H9 (cell line): Measurements from ENCODE around the gene GLI2. TPM values are rescaled to one million over a fixed set of nuclear protein-coding genes. Genes with fewer than 3 reads are reported as not detected.

Source experiments
- DNase-seq: peaks from one replicate; pipeline ENCODE4 v3.0.0-alpha.2; 2017
- H2AFZ ChIP-seq: one replicate; pipeline ENCODE4 v1.6.1; 2013; ENCODE audit warnings: mild to moderate bottlenecking, low read length, control low read depth, moderate library complexity
- H2AK5ac ChIP-seq: 2 replicates; pipeline ENCODE4 v1.6.1; 2013; ENCODE audit warnings: low read length, control low read depth, mixed read lengths; ENCODE audit not compliant: insufficient read length
- H2BK120ac ChIP-seq: one replicate; pipeline ENCODE4 v1.6.1; 2013; ENCODE audit warnings: low read depth, mild to moderate bottlenecking, low read length, control low read depth, inconsistent platforms; ENCODE audit not compliant: poor library complexity, severe bottlenecking
- H2BK12ac ChIP-seq: 2 replicates; pipeline ENCODE4 v1.6.1; 2013; ENCODE audit warnings: low read length, control low read depth, mixed read lengths, low read depth; ENCODE audit not compliant: insufficient read length
- H2BK15ac ChIP-seq: 2 replicates; pipeline ENCODE4 v1.6.1; 2013; ENCODE audit warnings: low read depth, low read length, control low read depth
- H2BK20ac ChIP-seq: one replicate; pipeline ENCODE4 v1.6.1; 2013; ENCODE audit warnings: low read depth, mild to moderate bottlenecking, low read length, control low read depth, inconsistent platforms; ENCODE audit not compliant: poor library complexity, severe bottlenecking
- H2BK5ac ChIP-seq: 2 replicates; pipeline ENCODE4 v1.6.1; 2013; ENCODE audit warnings: low read length, control low read depth, mixed read lengths; ENCODE audit not compliant: insufficient read length
- H3K14ac ChIP-seq: 2 replicates; pipeline ENCODE4 v1.6.1; 2013; ENCODE audit warnings: low read length, control low read depth; ENCODE audit not compliant: insufficient read depth
- H3K18ac ChIP-seq: 2 replicates; pipeline ENCODE4 v1.6.1; 2013; ENCODE audit warnings: low read depth, mild to moderate bottlenecking, mixed read lengths, low read length, control low read depth; ENCODE audit not compliant: insufficient read length
- H3K23ac ChIP-seq: 2 replicates; pipeline ENCODE4 v1.6.1; 2013; ENCODE audit warnings: low read length, control low read depth, mixed read lengths, low read depth; ENCODE audit not compliant: insufficient read length
- H3K23me2 ChIP-seq: 2 replicates; pipeline ENCODE4 v1.6.1; 2013; ENCODE audit warnings: low read depth, mild to moderate bottlenecking, mixed read lengths, low read length, control low read depth; ENCODE audit not compliant: insufficient read length, poor library complexity, severe bottlenecking
- H3K27ac ChIP-seq: 2 replicates; pipeline ENCODE4 v1.5.1; 2013; ENCODE audit warnings: low read length, control low read depth, mixed read lengths, low read depth; ENCODE audit not compliant: insufficient read length
- H3K27me3 ChIP-seq: 2 replicates; pipeline ENCODE4 v1.6.1; 2013; ENCODE audit warnings: low read length, control low read depth, inconsistent platforms; ENCODE audit not compliant: insufficient read depth
- H3K4ac ChIP-seq: 2 replicates; pipeline ENCODE4 v1.6.1; 2013; ENCODE audit warnings: low read depth, mild to moderate bottlenecking, control low read depth, inconsistent platforms, low read length, moderate library complexity
- H3K4me1 ChIP-seq: 2 replicates; pipeline ENCODE4 v1.6.1; 2013; ENCODE audit warnings: low read length, control low read depth, inconsistent platforms; ENCODE audit not compliant: insufficient read depth
- H3K4me2 ChIP-seq: 2 replicates; pipeline ENCODE4 v1.6.1; 2013; ENCODE audit warnings: low read length, control low read depth, mixed read lengths; ENCODE audit not compliant: insufficient read length, insufficient read depth
- H3K56ac ChIP-seq: 2 replicates; pipeline ENCODE4 v1.6.1; 2013; ENCODE audit warnings: low read depth, mild to moderate bottlenecking, mixed read lengths, low read length, control low read depth; ENCODE audit not compliant: insufficient read length
- H3K79me1 ChIP-seq: 2 replicates; pipeline ENCODE4 v1.6.1; 2013; ENCODE audit warnings: low read depth, mild to moderate bottlenecking, moderate library complexity, low read length, control low read depth, inconsistent platforms; ENCODE audit not compliant: insufficient read depth, poor library complexity, severe bottlenecking
- H3K79me2 ChIP-seq: 2 replicates; pipeline ENCODE4 v1.6.1; 2013; ENCODE audit warnings: low read length, control low read depth, inconsistent platforms; ENCODE audit not compliant: insufficient read depth
- H3K9ac ChIP-seq: 2 replicates; pipeline ENCODE4 v1.6.1; 2013; ENCODE audit warnings: low read length, control low read depth, mixed read lengths; ENCODE audit not compliant: insufficient read length; ENCODE audit errors: extremely low read depth
- H3K9me3 ChIP-seq: one replicate; pipeline ENCODE4 v1.6.1; 2013; ENCODE audit warnings: low read depth, low read length, inconsistent platforms; ENCODE audit not compliant: control insufficient read depth
- H3T11ph ChIP-seq: one replicate; pipeline ENCODE4 v1.6.1; 2013; ENCODE audit warnings: mild to moderate bottlenecking, low read length, control low read depth, inconsistent platforms
- H4K20me1 ChIP-seq: one replicate; pipeline ENCODE4 v1.6.1; 2013; ENCODE audit not compliant: control insufficient read depth, insufficient read length, insufficient read depth
- H4K5ac ChIP-seq: 2 replicates; pipeline ENCODE4 v1.6.1; 2013; ENCODE audit warnings: low read depth, mild to moderate bottlenecking, mixed read lengths, low read length, control low read depth; ENCODE audit not compliant: insufficient read length
- H4K8ac ChIP-seq: replicated peaks from 2 replicates; pipeline ENCODE4 v1.6.1; 2013; ENCODE audit warnings: low read length, control low read depth, mixed read lengths, low read depth; ENCODE audit not compliant: insufficient read length
- H4K91ac ChIP-seq: 2 replicates; pipeline ENCODE4 v1.6.1; 2013; ENCODE audit warnings: low read depth, mild to moderate bottlenecking, moderate library complexity, mixed read lengths, low read length, control low read depth; ENCODE audit not compliant: insufficient read length
- H3K27ac Mint-ChIP-seq, 3 experiments: 2 replicates in 2 of 3; 3 replicates in 1 of 3; pipeline ENCODE4 v1.8.0; 2020 to 2021; ENCODE audit warnings: mixed read lengths in 3 of 3, mild to moderate bottlenecking in 1 of 3, moderate library complexity in 1 of 3
- H3K27me3 Mint-ChIP-seq: 2 replicates; pipeline ENCODE4 v1.8.0; 2021; ENCODE audit warnings: low read depth, mild to moderate bottlenecking, moderate library complexity, mixed read lengths
- H3K36me3 Mint-ChIP-seq, 3 experiments: 2 replicates in 2 of 3; 3 replicates in 1 of 3; pipeline ENCODE4 v1.8.0; 2020 to 2021; ENCODE audit warnings: low read depth in 3 of 3, mixed read lengths in 3 of 3; ENCODE audit not compliant: insufficient read depth in 1 of 3
- H3K4me1 Mint-ChIP-seq, 2 experiments: 2 replicates each; pipeline ENCODE4 v1.8.0; 2020; ENCODE audit warnings: mixed read lengths in 2 of 2
- H3K4me3 Mint-ChIP-seq, 2 experiments: 2 replicates in 1 of 2; 3 replicates in 1 of 2; pipeline ENCODE4 v1.8.0; 2020 to 2021; ENCODE audit warnings: mild to moderate bottlenecking in 2 of 2, mixed read lengths in 2 of 2, moderate library complexity in 1 of 2
- H3K9me3 Mint-ChIP-seq, 2 experiments: 2 replicates in 1 of 2; 3 replicates in 1 of 2; pipeline ENCODE4 v1.8.0; 2020; ENCODE audit warnings: mild to moderate bottlenecking in 2 of 2, mixed read lengths in 2 of 2, moderate library complexity in 1 of 2
- total RNA-seq: library from RNA; stranded (reverse); gene quantifications from 2 replicates; pipeline ENCODE4 v1.2.1, GENCODE V29; 2021
- TF ChIP-seq, protein P1 (sequence below): fragments of 200-600 bp; sonication (generic); conservative IDR thresholded peaks from 3 replicates; pipeline ENCODE4 v1.8.0; 2021; ENCODE audit warnings: antibody characterized with exemption, mild to moderate bottlenecking

GLI2 gene
- total RNA-seq, 1 experiment from 2014 or later: 56.7 TPM

DNA sequence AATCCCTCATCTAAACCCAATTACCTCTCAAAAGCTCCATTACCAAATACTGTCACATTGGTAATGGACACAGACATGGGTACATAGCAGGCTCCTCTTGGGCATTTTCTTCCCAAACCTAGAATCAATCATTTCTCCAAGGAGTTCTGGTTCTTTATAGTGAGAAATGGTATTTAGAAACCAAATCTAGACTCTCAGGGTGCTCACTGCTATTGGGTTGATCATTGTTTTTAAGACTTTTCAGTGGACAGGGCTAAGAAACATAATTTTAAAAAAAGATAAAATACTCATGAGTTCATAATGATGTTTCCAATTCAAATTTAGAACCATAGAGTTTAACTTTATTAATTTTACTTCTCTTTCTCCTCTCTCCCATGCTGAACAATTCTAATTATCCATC is 9.4 kb upstream of the GLI2 start:
- H3K9me3 ChIP-seq: no peaks in the 10 kb centered on the region
- no peaks in the 10 kb centered on the region for H3K79me1 ChIP-seq
- H4K8ac ChIP-seq: no peak overlapping the region
- H2BK12ac ChIP-seq: no peak overlapping the region
- no peak overlapping the region for H3K4me2 ChIP-seq
- DNase-seq: no peak
- H4K20me1 ChIP-seq: no peaks in the 10 kb centered on the region
- H3K4ac ChIP-seq: no peak overlapping the region
- H3K9ac ChIP-seq: no peak overlapping the region
- peaks cover 23 to 25% of the 10 kb centered on the region in 2 experiments for H3K4me1 Mint-ChIP-seq
- no peak overlapping the region for H3K4me3 Mint-ChIP-seq
- H2AFZ ChIP-seq: no peak overlapping the region
- H2AK5ac ChIP-seq: no peak overlapping the region
- no peak overlapping the region for H3K56ac ChIP-seq
- no peaks in the 10 kb centered on the region; the same call in 1 of the 2 replicates for H3K27me3 ChIP-seq
- no peak overlapping the region for H3K27ac Mint-ChIP-seq
- H3K27me3 Mint-ChIP-seq: peaks cover 48% of the 10 kb centered on the region
- TF ChIP-seq, protein P1, sequence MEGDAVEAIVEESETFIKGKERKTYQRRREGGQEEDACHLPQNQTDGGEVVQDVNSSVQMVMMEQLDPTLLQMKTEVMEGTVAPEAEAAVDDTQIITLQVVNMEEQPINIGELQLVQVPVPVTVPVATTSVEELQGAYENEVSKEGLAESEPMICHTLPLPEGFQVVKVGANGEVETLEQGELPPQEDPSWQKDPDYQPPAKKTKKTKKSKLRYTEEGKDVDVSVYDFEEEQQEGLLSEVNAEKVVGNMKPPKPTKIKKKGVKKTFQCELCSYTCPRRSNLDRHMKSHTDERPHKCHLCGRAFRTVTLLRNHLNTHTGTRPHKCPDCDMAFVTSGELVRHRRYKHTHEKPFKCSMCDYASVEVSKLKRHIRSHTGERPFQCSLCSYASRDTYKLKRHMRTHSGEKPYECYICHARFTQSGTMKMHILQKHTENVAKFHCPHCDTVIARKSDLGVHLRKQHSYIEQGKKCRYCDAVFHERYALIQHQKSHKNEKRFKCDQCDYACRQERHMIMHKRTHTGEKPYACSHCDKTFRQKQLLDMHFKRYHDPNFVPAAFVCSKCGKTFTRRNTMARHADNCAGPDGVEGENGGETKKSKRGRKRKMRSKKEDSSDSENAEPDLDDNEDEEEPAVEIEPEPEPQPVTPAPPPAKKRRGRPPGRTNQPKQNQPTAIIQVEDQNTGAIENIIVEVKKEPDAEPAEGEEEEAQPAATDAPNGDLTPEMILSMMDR: no peak
- H3K36me3 Mint-ChIP-seq: peaks cover 0 to 22% (median 5%) of the 10 kb centered on the region in 3 experiments; a peak in 5 of 7 replicates
- no peak overlapping the region for H3K18ac ChIP-seq
- no peak overlapping the region for H2BK120ac ChIP-seq
- no peaks in the 10 kb centered on the region for H3K79me2 ChIP-seq
- no peaks in the 10 kb centered on the region for H3K23me2 ChIP-seq
- H3K9me3 Mint-ChIP-seq: peaks cover 18 to 30% of the 10 kb centered on the region in 2 experiments
- H3T11ph ChIP-seq: no peak overlapping the region
- H4K91ac ChIP-seq: no peak overlapping the region
- no peak overlapping the region for H3K27ac ChIP-seq
- peaks cover 6% of the 10 kb centered on the region; the same call in 1 of the 2 replicates for H3K4me1 ChIP-seq
- no peak overlapping the region for H4K5ac ChIP-seq
- no peak overlapping the region for H2BK15ac ChIP-seq
- no peak overlapping the region for H3K23ac ChIP-seq
- no peak overlapping the region for H2BK20ac ChIP-seq
- no peak overlapping the region for H3K14ac ChIP-seq
- H2BK5ac ChIP-seq: no peak overlapping the region
